Endothelial cell of umbilical vein (primary cell): ENCODE results near the gene SEMA6C. TPM values are rescaled to one million over a fixed set of nuclear protein-coding genes. Genes with fewer than 3 reads are reported as not detected.

Experiments
- BruUV-seq: library from RNA; stranded (reverse); fragments of 400-500 nt; replicated peaks from 2 replicates; lab custom pipeline; 2021; lab: Mats Ljungman, UMichigan
- CTCF ChIA-PET: fragments of 300-600, 350-600 bp; sonication (Branson Sonifier 250); formaldehyde crosslinking; loops from one replicate; lab custom pipeline; 2021; ENCODE audit warnings: antibody characterized with exemption, inconsistent platforms; lab: Charles Lee
- POLR2A ChIA-PET: fragments of 300-600, 350-600 bp; sonication (Branson Sonifier 250); formaldehyde crosslinking; loops from one replicate; lab custom pipeline; 2021; ENCODE audit warnings: antibody characterized with exemption, inconsistent platforms; lab: Charles Lee
- DNase-seq: peaks from one replicate; pipeline ENCODE4 v3.0.0-alpha.2; 2011; ENCODE audit warnings: low read depth, low spot score
- FAIRE-seq: peaks from 2 replicates; lab custom pipeline; 2011; peaks lifted over from hg19 to GRCh38; lab: Jason Lieb, UNC
- H2AFZ ChIP-seq: 2 replicates; pipeline ENCODE4 v1.6.0; 2012; ENCODE audit warnings: low read depth, low read length, control low read depth, inconsistent platforms
- H3K27ac ChIP-seq: 2 replicates; pipeline ENCODE4 v1.5.1; 2011; ENCODE audit warnings: low read depth, mild to moderate bottlenecking, control low read depth, low read length, moderate library complexity; ENCODE audit not compliant: insufficient read depth
- H3K27me3 ChIP-seq, 2 experiments: 2 replicates each; pipeline versions ENCODE4 v1.6.0 to v1.6.1; 2011; ENCODE audit warnings: low read length in 2 of 2, mixed read lengths in 1 of 2; ENCODE audit not compliant: control insufficient read depth in 2 of 2, insufficient read depth in 2 of 2
- H3K36me3 ChIP-seq, 2 experiments: 2 replicates in 1 of 2; 3 replicates in 1 of 2; pipeline ENCODE4 v1.5.1; 2011; ENCODE audit warnings: low read length in 2 of 2, mild to moderate bottlenecking in 1 of 2, moderate library complexity in 1 of 2; ENCODE audit not compliant: control insufficient read depth in 2 of 2, insufficient read depth in 2 of 2; ENCODE audit errors: extremely low read depth in 1 of 2
- H3K4me1 ChIP-seq: 3 replicates; pipeline ENCODE4 v1.5.1; 2011; ENCODE audit warnings: mild to moderate bottlenecking, low read length; ENCODE audit not compliant: control insufficient read depth, insufficient read depth; ENCODE audit errors: extremely low read depth
- H3K4me2 ChIP-seq: 2 replicates; pipeline ENCODE4 v1.6.1; 2011; ENCODE audit warnings: low read length, control low read depth, mixed read lengths; ENCODE audit not compliant: insufficient read depth
- H3K4me3 ChIP-seq, 3 experiments: fragments of 200-600 bp in 1 of 3; sonication (generic), shearing (Covaris generic) in 1 of 3; replicated peaks in 1 of 3; 2 replicates each; pipeline ENCODE4 v1.5.1; 2011 to 2016; ENCODE audit warnings: control low read depth in 3 of 3, low read length in 3 of 3, mild to moderate bottlenecking in 2 of 3, inconsistent platforms in 1 of 3, low read depth in 1 of 3, moderate library complexity in 1 of 3; ENCODE audit not compliant: insufficient read depth in 1 of 3
- H3K79me2 ChIP-seq: 2 replicates; pipeline ENCODE4 v1.6.0; 2012; ENCODE audit warnings: low read length, inconsistent platforms; ENCODE audit not compliant: control insufficient read depth, insufficient read depth
- H3K9ac ChIP-seq: replicated peaks from 2 replicates; pipeline ENCODE3; 2011; ENCODE audit warnings: low read length, control low read depth; ENCODE audit not compliant: insufficient read depth; ENCODE audit errors: extremely low read depth
- H3K9me1 ChIP-seq: replicated peaks from 3 replicates; pipeline ENCODE4 v1.6.0; 2011; ENCODE audit warnings: mild to moderate bottlenecking, low read length; ENCODE audit not compliant: control insufficient read depth, insufficient read depth; ENCODE audit errors: extremely low read depth
- H3K9me3 ChIP-seq: replicated peaks from 2 replicates; pipeline ENCODE4 v1.5.1; 2012; ENCODE audit warnings: low read length, inconsistent platforms; ENCODE audit not compliant: control insufficient read depth, insufficient read depth
- H4K20me1 ChIP-seq: replicated peaks from 2 replicates; pipeline ENCODE3; 2011; ENCODE audit warnings: mild to moderate bottlenecking, low read length; ENCODE audit not compliant: control insufficient read depth, insufficient read depth; ENCODE audit errors: extremely low read depth
- EZH2 ChIP-seq: IDR thresholded peaks from 2 replicates; pipeline ENCODE4 v1.6.1; 2012; ENCODE audit warnings: borderline replicate concordance, low read depth, mild to moderate bottlenecking, moderate library complexity, low read length, inconsistent platforms; ENCODE audit not compliant: severe bottlenecking
- FOS ChIP-seq: IDR thresholded peaks from 2 replicates; pipeline ENCODE4 v1.6.1; 2011; ENCODE audit warnings: mild to moderate bottlenecking, low read length, moderate library complexity, borderline replicate concordance; ENCODE audit not compliant: insufficient read depth
- GATA2 ChIP-seq: IDR thresholded peaks from 2 replicates; pipeline ENCODE4 v1.7.0; 2011; ENCODE audit warnings: low read depth, mild to moderate bottlenecking, moderate library complexity, mixed read lengths, low read length; ENCODE audit not compliant: insufficient read length, insufficient read depth
- JUN ChIP-seq: IDR thresholded peaks from 2 replicates; pipeline ENCODE4 v1.6.1; 2011; ENCODE audit warnings: borderline replicate concordance, low read depth; ENCODE audit not compliant: insufficient read length, insufficient read depth
- MYC ChIP-seq: IDR thresholded peaks from one replicate; pipeline ENCODE4 v1.6.1; 2011; ENCODE audit warnings: mild to moderate bottlenecking, low read depth, low read length
- POLR2A ChIP-seq: IDR thresholded peaks from 2 replicates; pipeline ENCODE4 v1.6.1; 2012; ENCODE audit warnings: low read depth, mild to moderate bottlenecking, control low read depth, low read length
- POLR2AphosphoS5 ChIP-seq: IDR thresholded peaks from 2 replicates; pipeline ENCODE4 v1.6.1; 2012; ENCODE audit warnings: low read depth, mild to moderate bottlenecking, control low read depth, low read length, moderate library complexity; ENCODE audit not compliant: insufficient read depth
- dilution Hi-C: fragments of 300-500 bp; cut with MboI; formaldehyde crosslinking; loops from one replicate; pipeline ENCODE4 v1.15.0; 2019; ENCODE audit warnings: low sequenced_read_pairs; ENCODE audit not compliant: extremely low pct_ligation_motif_present
- intact Hi-C: fragments of 100-400 bp; cut with micrococcal nuclease; formaldehyde crosslinking; loops from one replicate; pipeline ENCODE4 v1.10.0; 2022
- polyA plus RNA-seq, 4 experiments: library from polyadenylated mRNA; depleted of rRNA in 3 of 4; stranded (reverse) in 3 of 4; unstranded in 1 of 4; fragments of >200 nt; gene quantifications; 2 replicates each; pipeline versions ENCODE4 v1.2.1 to v1.2.3, GENCODE V29; 2011 to 2012; ENCODE audit warnings: missing spikeins in 1 of 4
- total RNA-seq: library from RNA; stranded (reverse); gene quantifications from 2 replicates; pipeline ENCODE4 v1.2.3, GENCODE V29; 2021
- TF ChIP-seq, protein P1 (sequence below), 2 donors: IDR thresholded peaks; 1 replicate in 1 of 2; 2 replicates in 1 of 2; pipeline ENCODE4 v1.5.1; 2011; ENCODE audit warnings: low read length in 2 of 2, mild to moderate bottlenecking in 2 of 2, moderate library complexity in 2 of 2, control low read depth in 1 of 2, inconsistent platforms in 1 of 2, low read depth in 1 of 2; ENCODE audit not compliant: insufficient read depth in 1 of 2; ENCODE audit errors: extremely low read depth in 1 of 2
- TF ChIP-seq, protein P2 (sequence below): IDR thresholded peaks from 2 replicates; pipeline ENCODE4 v1.6.1; 2011; ENCODE audit not compliant: insufficient read depth, insufficient read length

SEMA6C gene
- total and polyA plus RNA-seq, 2 donors (not counting 3 experiments of a cell fraction or from before 2014, with no cell fraction given), result 53.0 to 71.9 TPM

- peak overlapping the region; percentile 96 for H3K4me2 ChIP-seq
- no TSS peak for BruUV-seq
- H3K4me3 ChIP-seq, result peak overlapping the region; percentile 49 to 81 (median 59)
- no peaks in the 10 kb centered on the region for H3K9me3 ChIP-seq
- peak overlapping the region; percentile 79 for H2AFZ ChIP-seq
- no peaks in the 10 kb centered on the region for H4K20me1 ChIP-seq
- intact Hi-C loops, result loop anchor here (1.0 to 5.0 kb wide), 5 partner anchors 9 to 169 kb away; partner anchors contain the start of genes GABPB2 and LYSMD1
- DNase-seq (peak; percentile 29), FAIRE-seq (no peak)
- dilution Hi-C loops, result no loop called here
- peaks cover 29% of the 10 kb centered on the region for H3K4me1 ChIP-seq
- no peak overlapping the region for H3K27ac ChIP-seq
- no peaks in the 10 kb centered on the region for H3K27me3 ChIP-seq
- ChIA-PET CTCF (interaction anchor here (3.2 kb wide), 1 partner anchor 46 kb away, joined by 30 read pairs; no protein-coding TSS in a partner anchor), POLR2A (no interaction called here)
- TF ChIP-seq MYC (no peak), POLR2AphosphoS5 (no peak), POLR2A (no peak), JUN (no peak), GATA2 (no peak), EZH2 (no peak), FOS (no peak)
- TF ChIP-seq, protein P1, sequence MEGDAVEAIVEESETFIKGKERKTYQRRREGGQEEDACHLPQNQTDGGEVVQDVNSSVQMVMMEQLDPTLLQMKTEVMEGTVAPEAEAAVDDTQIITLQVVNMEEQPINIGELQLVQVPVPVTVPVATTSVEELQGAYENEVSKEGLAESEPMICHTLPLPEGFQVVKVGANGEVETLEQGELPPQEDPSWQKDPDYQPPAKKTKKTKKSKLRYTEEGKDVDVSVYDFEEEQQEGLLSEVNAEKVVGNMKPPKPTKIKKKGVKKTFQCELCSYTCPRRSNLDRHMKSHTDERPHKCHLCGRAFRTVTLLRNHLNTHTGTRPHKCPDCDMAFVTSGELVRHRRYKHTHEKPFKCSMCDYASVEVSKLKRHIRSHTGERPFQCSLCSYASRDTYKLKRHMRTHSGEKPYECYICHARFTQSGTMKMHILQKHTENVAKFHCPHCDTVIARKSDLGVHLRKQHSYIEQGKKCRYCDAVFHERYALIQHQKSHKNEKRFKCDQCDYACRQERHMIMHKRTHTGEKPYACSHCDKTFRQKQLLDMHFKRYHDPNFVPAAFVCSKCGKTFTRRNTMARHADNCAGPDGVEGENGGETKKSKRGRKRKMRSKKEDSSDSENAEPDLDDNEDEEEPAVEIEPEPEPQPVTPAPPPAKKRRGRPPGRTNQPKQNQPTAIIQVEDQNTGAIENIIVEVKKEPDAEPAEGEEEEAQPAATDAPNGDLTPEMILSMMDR (IDR thresholded peaks at IDR 0.05; ENCODE audit: extremely low read depth in 1 of 2, insufficient read depth in 1 of 2, low read depth in 1 of 2, low read length in 2 of 2), result no peak
- TF ChIP-seq, protein P2, sequence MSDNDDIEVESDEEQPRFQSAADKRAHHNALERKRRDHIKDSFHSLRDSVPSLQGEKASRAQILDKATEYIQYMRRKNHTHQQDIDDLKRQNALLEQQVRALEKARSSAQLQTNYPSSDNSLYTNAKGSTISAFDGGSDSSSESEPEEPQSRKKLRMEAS, result no peak
- peaks cover 0 to 6% of the 10 kb centered on the region in 2 experiments for H3K36me3 ChIP-seq
- H3K79me2 ChIP-seq, result no peaks in the 10 kb centered on the region
- peak overlapping the region; percentile 53 for H3K9ac ChIP-seq
- no peaks in the 10 kb centered on the region for H3K9me1 ChIP-seq
Observed at GRCh38 chr1:151146072-151146411, 389 bp downstream of the SEMA6C start.
